HPDE6-E6E7 (cell line): ENCODE measurements around the gene ALDH8A1.

Experiments
- DNase-seq: peaks from one replicate; pipeline ENCODE4 v3.0.0; 2011; ENCODE audit warnings: missing footprints; ENCODE audit errors: extremely low spot score

Gene ALDH8A1

GRCh38 chr6:134873500-134874388, 76.2 kb downstream of the ALDH8A1 start:
- no peak for DNase-seq

GRCh38 chr6:134870677-134871498, 79.0 kb downstream of the ALDH8A1 start:
- DNase-seq, result no peak

GRCh38 chr6:134868812-134869211, 81.1 kb downstream of the ALDH8A1 start:
- DNase-seq, result no peak
